ENCODE measurements around the gene PLA2G2F.
A peak's percentile ranks its signal among the peaks of the same experiment; 100 is the strongest.

DNA sequence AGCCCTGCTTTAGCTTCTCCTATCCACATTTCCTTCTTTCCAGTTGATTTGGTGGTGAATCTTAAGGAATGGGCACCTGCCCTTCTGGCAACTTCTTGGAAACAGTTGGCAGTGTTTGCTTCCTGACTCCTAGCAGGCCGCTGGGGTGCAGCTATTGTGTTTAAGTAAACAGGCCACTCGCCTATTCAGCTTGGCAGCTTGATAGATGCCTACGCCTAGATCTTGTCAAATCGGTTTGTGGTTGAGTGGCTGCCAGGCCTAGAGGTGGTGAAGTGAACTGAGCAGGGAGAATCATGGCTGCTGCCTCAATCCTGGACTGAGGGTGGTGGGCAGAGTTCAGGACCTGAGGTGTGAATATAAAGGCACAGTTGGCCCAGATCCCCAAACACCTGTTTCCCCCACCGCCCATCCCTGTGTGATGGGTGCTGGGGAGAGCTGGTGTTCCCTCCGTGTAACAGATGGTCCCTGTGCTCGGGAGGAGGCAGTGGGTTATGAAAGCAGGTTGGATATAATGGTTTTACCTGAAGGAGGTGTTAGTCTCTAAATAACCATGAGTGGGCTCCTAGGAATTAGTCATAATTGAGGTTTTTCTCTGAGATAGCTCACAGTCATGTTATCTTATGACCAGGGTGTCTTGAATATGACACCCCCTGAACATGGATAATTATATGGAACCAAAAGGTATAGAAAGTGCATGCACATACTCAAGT lies 48.1 kb downstream of the PLA2G2F start:
- TF ChIP-seq POLR2AphosphoS5 (IDR thresholded peaks at IDR 0.05) (peak in 1 of 2 donors; percentile 58), POLR2A (IDR thresholded peaks at IDR 0.05) (no peak)

All from upper lobe of left lung (tissue), 4 donors.